Mesodermal cell (in vitro differentiated cells): ENCODE results near the gene KRTAP5-3.

ENCODE experiments used
- H3K27ac ChIP-seq: 2 replicates; pipeline ENCODE4 v1.7.0; 2013; ENCODE audit warnings: mild to moderate bottlenecking, low read depth, low read length, moderate library complexity; ENCODE audit not compliant: severe bottlenecking
- H3K36me3 ChIP-seq: 2 replicates; pipeline ENCODE4 v1.7.1; 2013; ENCODE audit warnings: mild to moderate bottlenecking, low read length, moderate library complexity; ENCODE audit not compliant: control insufficient read depth, insufficient read depth
- H3K4me1 ChIP-seq: one replicate; pipeline ENCODE4 v1.7.1; 2013; ENCODE audit warnings: mild to moderate bottlenecking, low read length; ENCODE audit not compliant: insufficient read depth, control insufficient read depth, poor library complexity, severe bottlenecking
- H3K4me3 ChIP-seq: 2 replicates; pipeline ENCODE4 v1.7.0; 2013; ENCODE audit warnings: low read length, control low read depth, mild to moderate bottlenecking; ENCODE audit not compliant: insufficient read depth, poor library complexity, severe bottlenecking; ENCODE audit errors: extremely low read depth
- H3K9me3 ChIP-seq: 2 replicates; pipeline ENCODE4 v1.7.1; 2013; ENCODE audit warnings: mild to moderate bottlenecking, low read length, moderate library complexity; ENCODE audit not compliant: control insufficient read depth
- WGBS, 2 experiments: methylation state at CpG; one replicate each; pipeline ENCODE4 v1.1.5; 2013; ENCODE audit warnings: missing lambda C conversion rate in 2 of 2; ENCODE audit not compliant: insufficient coverage in 2 of 2; 5-methylcytosine and 5-hydroxymethylcytosine counted together

KRTAP5-3 gene

DNA sequence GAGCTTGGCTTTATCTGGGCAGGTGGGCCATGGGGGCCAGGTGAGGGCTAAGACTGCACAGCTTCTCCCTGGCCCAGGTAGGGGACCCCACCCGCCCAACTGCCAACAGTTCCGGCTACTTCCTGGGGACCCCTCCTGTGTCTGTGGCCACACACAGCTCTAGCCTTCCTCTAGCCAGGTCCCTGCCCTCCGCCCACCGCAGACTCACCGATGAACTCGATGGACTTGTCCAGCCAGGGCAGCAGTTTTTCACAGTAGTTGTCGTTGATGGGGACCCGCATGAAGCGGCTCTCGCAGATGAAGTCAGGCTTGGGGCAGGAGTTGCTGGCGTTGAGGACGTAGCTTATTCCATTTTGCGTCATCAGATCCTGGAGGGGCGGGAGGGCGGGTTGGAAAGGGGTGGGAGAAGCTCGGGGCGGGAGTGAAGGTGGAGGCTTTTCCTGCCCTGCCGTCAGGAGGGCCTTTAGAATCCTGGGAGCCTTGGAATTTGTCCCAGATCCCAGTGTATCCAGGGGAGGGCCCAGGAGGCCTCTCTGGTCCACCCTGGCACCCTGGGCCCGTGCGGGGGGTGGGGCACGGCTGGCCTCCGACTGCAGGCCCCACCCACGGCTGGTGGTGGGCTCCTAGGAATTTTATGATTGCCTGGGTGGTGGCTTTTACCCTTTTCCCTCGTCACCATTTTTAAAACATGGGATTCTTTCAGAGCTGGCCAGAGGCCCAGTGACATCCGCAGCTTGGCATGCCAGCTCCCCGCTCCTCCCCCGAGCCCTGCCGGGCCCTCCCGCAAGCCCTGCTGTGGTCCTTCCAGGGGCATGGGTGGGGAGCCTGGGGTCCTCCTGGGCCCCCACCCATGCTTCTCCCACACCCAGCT, 50.1 kb downstream of the KRTAP5-3 start:
- peaks cover 6% of the 10 kb centered on the region for H3K4me1 ChIP-seq
- 71 to 80% methylated on average over 19 to 23 of the region's 29 CpGs for WGBS, 2 experiments
- H3K9me3 ChIP-seq: no peaks in the 10 kb centered on the region
- no peak overlapping the region for H3K4me3 ChIP-seq
- peaks cover 39% of the 10 kb centered on the region for H3K36me3 ChIP-seq
- no peak overlapping the region for H3K27ac ChIP-seq
